Mucosa of descending colon (tissue), 3 donors: ENCODE data around the gene SIL1. TPM values are rescaled to one million over a fixed set of nuclear protein-coding genes. Genes with fewer than 3 reads are reported as not detected.

ENCODE experiments used
- ATAC-seq: fragments of 200-7000 bp; cut with Tn5 transposase; one replicate; pipeline ENCODE4 v1.9.1; 2020; ENCODE audit warnings: mild to moderate bottlenecking, moderate library complexity
- DNase-seq, 3 donors: peaks; one replicate each; pipeline ENCODE4 v3.0.0-alpha.2; 2020
- H3K36me3 ChIP-seq: fragments of 200-600 bp; one replicate; pipeline ENCODE4 v1.8.0; 2021; ENCODE audit warnings: low read depth, mild to moderate bottlenecking
- H3K4me1 ChIP-seq: fragments of 200-600 bp; one replicate; pipeline ENCODE4 v1.8.0; 2021; ENCODE audit warnings: low read depth, mild to moderate bottlenecking
- H3K4me3 ChIP-seq: fragments of 200-600 bp; one replicate; pipeline ENCODE4 v1.8.0; 2021; ENCODE audit warnings: mild to moderate bottlenecking
- H3K9me3 ChIP-seq: fragments of 200-600 bp; one replicate; pipeline ENCODE4 v1.8.0; 2021; ENCODE audit warnings: mild to moderate bottlenecking
- CTCF ChIP-seq: fragments of 200-600 bp; IDR thresholded peaks from one replicate; pipeline ENCODE4 v1.8.0; 2022; ENCODE audit warnings: antibody characterized with exemption, mild to moderate bottlenecking
- intact Hi-C, 2 donors: fragments of 100-400 bp; cut with DNase I in 1 of 2; cut with micrococcal nuclease in 1 of 2; formaldehyde crosslinking; loops; one replicate each; pipeline versions ENCODE4 v1.11.0 to v1.11.1; 2022; cut with DNase I, micrococcal nuclease
- total RNA-seq, 3 donors: library from RNA; stranded (reverse); fragmentation: NEBNext Ultra II Directional in 2 of 3; extraction: Animal tissue kit (Norgen Biotek cat#: 25700) in 2 of 3; gene quantifications; one replicate each; pipeline versions ENCODE4 v1.2.1 to v1.2.4, GENCODE V29; 2021 to 2023
- donor health status: DM: no; HTN: no; CAD: no; lungs with moderate emphysema.
- donor health status: DM: no; HTN: no; CAD: no.
- donor health status: DM: no; HTN: yes; CAD: no.

Gene SIL1
- total RNA-seq, 3 donors from 2014 or later, result 35.2 to 35.8 (median 35.6) TPM

- DNase-seq (no peak), ATAC-seq (no peak)
- H3K4me1 ChIP-seq, result no peaks in the 10 kb centered on the region
- no peak overlapping the region for H3K4me3 ChIP-seq
- TF ChIP-seq CTCF, result no peak
- peaks cover 4% of the 10 kb centered on the region for H3K36me3 ChIP-seq
- H3K9me3 ChIP-seq, result no peaks in the 10 kb centered on the region
- intact Hi-C loops, result no loop called here
Observed at GRCh38 chr5:138909734-138910133, 288.4 kb downstream of the SIL1 start.

DNA sequence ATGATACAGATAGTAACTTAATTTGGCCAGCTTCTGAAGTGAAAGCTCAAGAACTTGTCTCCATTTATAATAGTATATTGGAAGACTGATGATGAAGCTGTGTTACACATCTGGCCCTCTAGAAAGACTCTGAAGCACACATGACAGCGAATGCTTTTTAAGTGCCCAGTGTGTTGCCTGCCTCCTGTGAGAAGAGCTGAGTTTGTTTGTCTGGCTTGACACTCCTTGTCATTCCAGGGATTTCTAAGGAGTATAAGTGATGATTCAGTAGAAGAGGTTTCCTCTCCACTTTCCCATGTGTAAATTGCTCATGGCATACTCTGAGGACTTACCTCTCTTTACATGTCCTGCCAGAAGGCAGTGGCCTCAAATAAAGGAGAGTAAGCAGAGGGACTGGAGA lies 292.6 kb downstream of the SIL1 start:
- Histone ChIP-seq H3K4me3 (no peak overlapping the region), H3K4me1 (no peaks in the 10 kb centered on the region), H3K36me3 (peaks cover 4% of the 10 kb centered on the region), H3K9me3 (no peaks in the 10 kb centered on the region)
- ATAC-seq (no peak), DNase-seq (no peak)
- intact Hi-C loops, result no loop called here
- TF ChIP-seq CTCF, result no peak

DNA sequence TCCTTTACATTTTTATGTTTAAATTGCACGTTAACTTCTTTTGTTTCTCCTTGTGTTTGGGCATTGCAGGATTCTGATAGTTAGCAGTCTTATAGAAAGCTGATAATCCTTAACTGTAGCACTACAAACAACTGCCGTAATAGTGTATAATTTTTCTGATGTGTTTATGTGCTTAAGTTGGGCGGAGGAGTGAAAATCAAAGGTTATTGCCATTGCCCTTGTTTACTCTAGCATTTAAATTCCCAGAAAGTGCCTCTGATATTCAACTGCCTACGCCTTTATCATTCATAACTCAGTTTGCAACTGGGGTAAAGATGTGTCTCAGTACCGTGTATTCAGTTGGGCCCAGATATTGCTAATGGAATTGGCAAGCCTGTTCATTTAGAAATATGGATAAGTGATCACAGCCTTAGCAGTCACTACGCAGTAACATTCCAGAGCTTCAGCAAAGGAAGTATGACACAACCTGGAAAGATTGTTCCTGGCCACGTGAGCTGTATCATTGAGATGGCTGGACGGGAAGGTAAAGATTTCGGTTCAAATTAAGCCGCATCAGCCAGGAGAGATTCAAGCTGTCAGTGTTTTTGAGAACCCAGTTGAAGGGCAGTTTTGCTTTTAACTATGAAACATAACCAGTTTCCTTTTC lies 294.9 kb downstream of the SIL1 start:
- intact Hi-C loops, result no loop called here
- no peak overlapping the region for H3K4me3 ChIP-seq
- no peak for TF ChIP-seq CTCF
- no peaks in the 10 kb centered on the region for H3K9me3 ChIP-seq
- peak in 1 of 3 donors; percentile 14 for DNase-seq
- no peaks in the 10 kb centered on the region for H3K4me1 ChIP-seq
- peak; percentile 62 for ATAC-seq
- H3K36me3 ChIP-seq, result peaks cover 4% of the 10 kb centered on the region

DNA sequence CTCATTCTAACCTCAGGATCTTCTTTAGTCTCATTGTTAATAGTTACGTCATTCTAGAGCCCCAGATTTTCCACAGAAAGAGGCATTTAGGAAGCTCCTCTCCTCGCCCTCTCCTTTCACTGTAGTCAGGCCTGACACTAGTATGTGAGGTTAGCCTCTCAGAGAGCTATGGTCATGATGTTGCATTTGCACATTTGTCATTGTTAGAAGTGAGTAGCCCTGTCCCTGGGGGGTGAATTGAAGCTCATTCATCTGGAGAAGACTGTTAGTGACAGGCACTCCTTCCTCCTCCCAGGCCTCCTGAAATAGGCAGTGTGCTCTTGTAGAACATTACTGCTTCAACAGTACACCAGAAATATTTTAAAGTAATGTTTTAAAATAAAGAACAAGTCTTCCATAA lies 296.5 kb downstream of the SIL1 start:
- no peaks in the 10 kb centered on the region for H3K4me1 ChIP-seq
- peaks cover 4% of the 10 kb centered on the region for H3K36me3 ChIP-seq
- DNase-seq (no peak), ATAC-seq (no peak)
- TF ChIP-seq CTCF, result no peak
- H3K4me3 ChIP-seq, result no peak overlapping the region
- intact Hi-C loops, result no loop called here
- H3K9me3 ChIP-seq, result no peaks in the 10 kb centered on the region

GRCh38 chr5:138900281-138900965 lies 297.7 kb downstream of the SIL1 start:
- H3K4me1 ChIP-seq, result no peaks in the 10 kb centered on the region
- H3K9me3 ChIP-seq, result no peaks in the 10 kb centered on the region
- peaks cover 4% of the 10 kb centered on the region for H3K36me3 ChIP-seq
- DNase-seq (no peak), ATAC-seq (no peak)
- no peak overlapping the region for H3K4me3 ChIP-seq
- TF ChIP-seq CTCF, result no peak
- intact Hi-C loops, result no loop called here
